Motor neuron (in vitro differentiated cells): Measurements from ENCODE around the gene TAF6. TPM values are rescaled to one million over a fixed set of nuclear protein-coding genes. Genes with fewer than 3 reads are reported as not detected.
A peak's percentile ranks its signal among the peaks of the same experiment; 100 is the strongest.
"Not testable (repeated sequence)": the region's sequence is repeated elsewhere in the genome, so short reads cannot be mapped to it uniquely, and the experiment has no call there.

Experiments used
- ATAC-seq, 8 experiments: fragments of 200-7000 bp; cut with Tn5 transposase; replicated peaks in 6 of 8; 2 replicates each; pipeline ENCODE4 v1.8.0; 2021; ENCODE audit warnings: mild to moderate bottlenecking in 8 of 8, moderate library complexity in 8 of 8
- H3K27ac ChIP-seq, 2 donors: fragments of 250-450 bp; sonication (Bioruptor Pico); 2 replicates each; pipeline ENCODE4 v1.9.0; 2021; ENCODE audit warnings: antibody characterized with exemption in 2 of 2, mild to moderate bottlenecking in 2 of 2, moderate library complexity in 1 of 2
- H3K4me1 ChIP-seq, 2 donors: fragments of 250-450 bp; sonication (Bioruptor Pico); replicated peaks in 1 of 2; 2 replicates each; pipeline ENCODE4 v1.6.1; 2021; ENCODE audit warnings: antibody characterized with exemption in 2 of 2, mild to moderate bottlenecking in 2 of 2, moderate library complexity in 1 of 2
- H3K4me3 ChIP-seq, 5 donors: fragments of 250-450 bp; sonication (Bioruptor Pico); 2 replicates each; pipeline ENCODE4 v1.9.0; 2021; ENCODE audit warnings: antibody characterized with exemption in 5 of 5, mild to moderate bottlenecking in 5 of 5, moderate library complexity in 4 of 5
- WGBS, 10 experiments: fragments of 450-650 bp; shearing (Covaris generic); methylation state at CpG; one replicate each; pipeline ENCODE4 v1.0.0; 2022; 5-methylcytosine and 5-hydroxymethylcytosine counted together
- in situ Hi-C, 9 experiments: fragments of 400-800 bp; cut with MboI; loops; one replicate each; pipeline ENCODE4 v1.15.0; 2021; ENCODE audit warnings: low sequenced_read_pairs in 9 of 9, low pct_unique_long_range_greater_than_20kb in 2 of 9; ENCODE audit not compliant: unreplicated experiment in 9 of 9
- total RNA-seq, 8 experiments: library from RNA; unstranded; fragments of 300-600 nt; gene quantifications; 2 replicates each; pipeline versions ENCODE4 v1.2.3 to v1.2.4, GENCODE V29; 2022

TAF6 gene
- total RNA-seq, 8 experiments from 2014 or later: 18.0 to 49.1 (median 33.5) TPM

DNA sequence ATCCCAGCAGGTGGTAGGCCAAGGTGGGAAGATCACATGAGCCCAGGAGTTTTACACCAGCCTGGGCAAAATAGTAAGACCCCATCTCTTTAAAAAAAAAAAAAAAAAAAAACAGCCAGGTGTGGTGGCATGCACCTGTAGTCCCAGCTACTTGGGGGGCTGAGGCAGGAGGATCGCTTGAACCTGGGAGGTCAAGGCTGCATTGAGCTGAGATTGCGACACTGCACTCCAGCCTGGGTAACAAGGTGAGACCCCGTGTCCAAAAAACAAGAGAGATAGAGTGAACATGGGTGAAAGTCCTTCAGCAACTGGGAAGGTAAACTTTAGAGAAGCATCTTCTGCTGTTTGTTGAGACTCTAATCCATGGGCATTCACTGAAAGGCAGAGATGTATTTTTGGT is 23.3 kb upstream of the TAF6 start:
- in situ Hi-C loops: loop anchor here in 1 of 9 experiments (10.0 kb wide), 1 partner anchor 72 kb away; the partner anchor contains the start of gene PVRIG
- Histone ChIP-seq H3K4me1 (no peaks in the 10 kb centered on the region), H3K4me3 (no peak overlapping the region), H3K27ac (no peak overlapping the region)
- no peak for ATAC-seq
- WGBS, 10 experiments: 78 to 100% (median 90%) methylated on average over 1 of the region's 3 CpGs; no CpG with 5 or more reads in 6 of the 10 experiments

DNA sequence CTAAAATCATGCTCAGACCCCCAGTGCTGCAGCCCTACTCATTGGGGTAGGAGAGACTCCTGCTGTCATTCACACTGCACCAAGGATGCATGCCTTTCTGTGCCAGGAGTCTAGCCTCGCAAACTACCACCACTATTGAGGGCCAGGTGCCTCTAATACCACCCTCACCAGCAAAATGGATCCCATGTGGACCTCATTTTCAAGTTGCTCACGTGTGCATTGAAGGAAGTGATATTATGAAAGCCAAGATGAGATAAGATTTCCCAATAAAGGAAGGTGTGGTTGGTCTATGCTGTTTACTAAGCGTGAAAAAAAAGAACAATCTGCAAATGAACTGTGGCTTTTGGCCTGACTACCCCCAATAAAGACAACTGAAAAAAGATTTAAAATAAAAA is 22.4 kb upstream of the TAF6 start:
- H3K4me1 ChIP-seq: no peaks in the 10 kb centered on the region
- in situ Hi-C loops: loop anchor here in 1 of 9 experiments (10.0 kb wide), 1 partner anchor 73 kb away; the partner anchor contains the start of gene PVRIG
- H3K27ac ChIP-seq: no peak overlapping the region
- no peak overlapping the region for H3K4me3 ChIP-seq
- ATAC-seq: no peak
- 0 to 100% (median 76%) methylated on average over 1 to 3 of the region's 3 CpGs; no CpG with 5 or more reads in 2 of the 10 experiments for WGBS, 10 experiments

DNA sequence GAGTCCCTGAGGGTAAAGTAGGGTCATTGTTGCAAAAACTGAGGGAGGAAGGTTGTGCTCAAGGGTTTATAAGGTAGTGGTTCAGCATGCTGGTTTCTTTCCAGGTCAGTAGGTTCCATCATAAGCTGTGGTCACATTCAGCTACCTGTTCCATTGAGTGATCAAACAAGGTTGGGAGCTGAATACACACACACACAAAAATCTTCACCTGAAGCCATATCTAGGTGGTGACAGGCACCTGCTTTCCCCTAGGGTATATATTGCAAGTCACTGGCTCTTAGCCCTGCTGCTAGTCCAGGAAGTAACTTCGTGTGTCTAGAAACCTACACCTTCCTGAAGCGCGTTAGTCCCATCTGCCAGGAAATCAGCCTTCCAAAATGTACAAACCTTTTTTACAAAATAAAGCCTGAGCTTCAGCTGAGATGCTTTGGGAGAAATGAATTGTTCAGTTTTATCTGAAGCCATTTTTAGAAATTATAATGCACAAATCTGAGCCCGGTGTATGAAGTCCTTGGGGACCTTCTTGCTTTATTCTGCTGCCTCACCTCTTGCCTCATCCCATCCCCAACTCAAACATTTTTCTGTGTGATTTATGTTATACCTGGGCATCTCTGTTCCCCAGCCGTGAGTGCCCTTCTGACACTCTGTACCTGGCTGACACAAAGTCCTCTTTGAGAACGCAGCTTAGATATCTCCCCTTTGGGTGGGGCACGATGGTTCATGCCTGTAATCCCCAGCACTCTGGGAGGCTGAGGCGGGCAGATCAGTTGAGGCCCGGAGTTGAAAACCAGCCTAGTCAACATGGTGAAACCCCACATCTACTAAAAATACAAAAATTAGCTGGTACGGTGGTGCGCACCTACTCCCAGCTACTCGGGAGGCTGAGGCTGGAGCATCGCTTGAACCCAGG is 18.9 kb upstream of the TAF6 start:
- H3K4me1 ChIP-seq: no peaks in the 10 kb centered on the region
- in situ Hi-C loops: no loop called here
- no peak for ATAC-seq
- no peak overlapping the region for H3K27ac ChIP-seq
- 68 to 90% (median 83%) methylated on average over 2 to 9 of the region's 13 CpGs for WGBS, 10 experiments
- H3K4me3 ChIP-seq: no peak overlapping the region

DNA sequence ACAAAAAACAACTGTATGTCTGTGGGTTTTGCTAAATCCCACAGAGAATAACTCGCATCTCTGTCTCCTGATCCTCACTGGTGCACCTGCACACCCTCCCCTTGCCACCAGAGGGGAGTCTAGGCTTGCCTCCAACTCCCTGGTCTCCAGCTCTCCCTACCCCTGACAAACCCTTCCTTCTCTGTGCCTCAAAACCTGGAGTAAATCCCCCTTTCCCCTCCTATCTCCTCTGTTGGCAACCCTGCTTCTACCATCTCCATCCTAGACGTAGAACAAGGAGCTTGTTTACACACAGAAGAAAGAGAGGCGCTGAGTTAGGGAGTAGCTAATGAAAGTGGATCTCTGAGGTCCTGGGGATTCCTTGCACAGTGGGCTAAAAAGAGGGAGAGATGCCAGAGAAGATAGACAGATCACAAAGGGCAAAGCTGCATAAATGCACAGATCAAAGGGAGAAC is 13.6 kb upstream of the TAF6 start:
- Histone ChIP-seq H3K27ac (no peak overlapping the region), H3K4me1 (peaks cover 9 to 12% of the 10 kb centered on the region in 2 donors), H3K4me3 (no peak overlapping the region)
- WGBS, 10 experiments: 4 to 39% (median 22%) methylated on average over 2 to 3 of the region's 3 CpGs; no CpG with 5 or more reads in 4 of the 10 experiments
- in situ Hi-C loops: no loop called here
- ATAC-seq: peak; percentile 56 to 88 (median 72)

DNA sequence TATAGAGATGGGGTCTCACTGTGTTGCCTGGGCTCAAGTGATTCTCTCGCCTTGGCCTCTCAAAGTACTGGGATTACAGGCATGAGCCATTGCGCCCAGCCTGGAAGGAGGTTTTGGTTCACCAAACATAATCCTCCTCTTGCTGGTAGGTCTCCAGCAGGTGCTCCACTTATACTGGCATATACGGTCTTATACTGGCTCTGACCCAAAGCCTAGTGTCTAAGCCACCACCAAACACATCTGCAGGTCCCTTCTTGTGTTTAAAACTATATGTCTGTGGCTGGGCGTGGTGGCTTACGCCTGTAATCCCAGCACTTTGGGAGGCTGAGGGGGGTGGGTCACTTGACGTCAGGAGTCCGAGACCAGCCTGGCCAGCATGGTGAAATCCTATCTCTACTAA is 13.0 kb upstream of the TAF6 start:
- no peak for ATAC-seq
- WGBS, 10 experiments: 0 to 93% (median 47%) methylated on average over 1 to 6 of the region's 7 CpGs; no CpG with 5 or more reads in 2 of the 10 experiments
- Histone ChIP-seq H3K4me3 (no peak overlapping the region), H3K4me1 (peaks cover 9 to 12% of the 10 kb centered on the region in 2 donors), H3K27ac (no peak overlapping the region)
- in situ Hi-C loops: no loop called here

DNA sequence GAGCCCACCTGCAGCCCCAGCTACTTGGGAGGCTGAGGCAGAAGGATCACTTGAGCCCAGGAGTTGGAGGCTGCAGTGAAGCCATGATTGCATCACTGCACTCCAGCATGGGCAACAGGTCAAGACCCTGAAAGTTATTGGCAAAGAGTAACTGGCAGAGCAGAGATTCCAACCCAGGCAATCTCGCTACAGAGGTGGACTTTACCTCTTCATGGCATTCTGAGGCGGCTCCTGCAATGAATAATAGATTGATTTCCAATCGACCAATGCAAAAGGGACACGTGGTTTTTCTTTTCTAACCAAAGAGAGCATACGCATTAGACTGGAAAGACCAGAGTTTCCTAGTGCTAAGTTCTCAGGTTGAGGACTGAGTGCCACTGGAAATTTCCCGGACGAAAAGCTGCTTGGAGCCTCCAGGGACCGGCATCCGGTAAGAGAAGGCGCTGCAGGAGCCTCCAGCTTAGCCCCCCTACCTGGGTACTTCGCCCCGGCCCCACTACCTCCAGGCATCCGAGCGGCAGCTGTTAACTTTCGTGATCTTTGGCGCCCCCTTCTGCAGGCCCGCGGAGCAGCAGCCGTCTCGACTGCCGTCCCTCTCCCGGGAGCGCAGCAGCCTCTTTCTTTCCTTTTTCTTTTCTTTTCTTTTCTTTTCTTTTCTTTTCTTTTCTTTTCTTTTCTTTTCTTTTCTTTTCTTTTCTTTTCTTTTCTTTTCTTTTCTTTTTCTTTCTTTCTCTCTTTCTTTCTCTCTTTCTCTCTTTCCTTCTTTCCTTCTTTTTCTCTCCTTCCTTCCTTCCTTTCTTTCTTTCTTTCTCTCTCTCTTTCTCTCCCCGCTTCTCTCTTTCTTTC is 11.7 kb upstream of the TAF6 start:
- peak in 2 of 8 experiments; percentile 4 to 7 for ATAC-seq
- Histone ChIP-seq H3K4me3 (peak overlapping the region in 1 of 5 donors; percentile 7), H3K27ac (no peak overlapping the region), H3K4me1 (peaks cover 9 to 15% of the 10 kb centered on the region in 2 donors)
- in situ Hi-C loops: no loop called here
- 7 to 19% (median 13%) methylated on average over 6 to 21 of the region's 24 CpGs; no CpG with 5 or more reads in 2 of the 10 experiments for WGBS, 10 experiments

DNA sequence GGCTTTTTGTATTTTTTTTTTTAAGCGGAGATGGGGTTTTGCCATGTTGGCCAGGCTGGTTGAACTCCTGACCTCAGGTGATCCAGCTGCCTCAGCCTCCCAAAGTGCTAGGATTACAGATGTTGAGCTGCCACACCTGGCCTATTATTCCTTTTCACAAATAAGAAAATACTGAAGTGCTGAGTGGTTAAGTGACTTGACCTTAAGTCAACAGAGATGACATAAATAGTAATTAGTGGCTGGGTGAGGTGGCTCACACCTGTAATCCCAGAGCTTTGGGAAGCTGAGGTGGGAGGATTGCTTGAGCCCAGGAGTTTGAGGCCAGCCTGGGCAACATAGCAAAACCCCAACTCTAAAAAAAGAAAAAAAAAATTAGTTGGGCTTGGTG is 11.1 kb upstream of the TAF6 start:
- in situ Hi-C loops, ATAC-seq, H3K27ac ChIP-seq, H3K4me3 ChIP-seq: not testable (repeated sequence)
- peaks cover 9 to 15% of the 10 kb centered on the region in 2 donors for H3K4me1 ChIP-seq
- WGBS, 10 experiments: 100% methylated on average over 1 of the region's 1 CpG; no CpG with 5 or more reads in 6 of the 10 experiments

DNA sequence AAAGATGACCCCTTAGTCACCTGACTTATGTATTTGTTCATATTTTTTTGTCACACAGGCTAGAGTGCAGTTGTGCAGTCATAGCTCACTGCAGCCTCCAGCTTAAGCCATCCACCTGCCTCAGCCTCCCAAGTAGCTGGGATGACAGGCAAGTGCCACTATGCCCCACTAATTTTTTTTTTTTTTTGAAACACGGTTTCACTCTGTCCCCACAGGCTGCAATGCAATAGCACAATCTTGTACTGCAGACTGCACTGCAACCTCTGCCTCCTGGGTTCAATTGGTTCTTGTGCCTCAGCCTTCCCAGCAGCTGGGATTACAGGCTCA is 9.4 kb upstream of the TAF6 start:
- WGBS, 10 experiments: 40 to 100% (median 80%) methylated on average over 1 of the region's 1 CpG; no CpG with 5 or more reads in 5 of the 10 experiments
- in situ Hi-C loops: no loop called here
- ATAC-seq: no peak
- no peak overlapping the region for H3K27ac ChIP-seq
- H3K4me1 ChIP-seq: peaks cover 9 to 15% of the 10 kb centered on the region in 2 donors
- peak overlapping the region; percentile 41 to 66 (median 53) for H3K4me3 ChIP-seq

DNA sequence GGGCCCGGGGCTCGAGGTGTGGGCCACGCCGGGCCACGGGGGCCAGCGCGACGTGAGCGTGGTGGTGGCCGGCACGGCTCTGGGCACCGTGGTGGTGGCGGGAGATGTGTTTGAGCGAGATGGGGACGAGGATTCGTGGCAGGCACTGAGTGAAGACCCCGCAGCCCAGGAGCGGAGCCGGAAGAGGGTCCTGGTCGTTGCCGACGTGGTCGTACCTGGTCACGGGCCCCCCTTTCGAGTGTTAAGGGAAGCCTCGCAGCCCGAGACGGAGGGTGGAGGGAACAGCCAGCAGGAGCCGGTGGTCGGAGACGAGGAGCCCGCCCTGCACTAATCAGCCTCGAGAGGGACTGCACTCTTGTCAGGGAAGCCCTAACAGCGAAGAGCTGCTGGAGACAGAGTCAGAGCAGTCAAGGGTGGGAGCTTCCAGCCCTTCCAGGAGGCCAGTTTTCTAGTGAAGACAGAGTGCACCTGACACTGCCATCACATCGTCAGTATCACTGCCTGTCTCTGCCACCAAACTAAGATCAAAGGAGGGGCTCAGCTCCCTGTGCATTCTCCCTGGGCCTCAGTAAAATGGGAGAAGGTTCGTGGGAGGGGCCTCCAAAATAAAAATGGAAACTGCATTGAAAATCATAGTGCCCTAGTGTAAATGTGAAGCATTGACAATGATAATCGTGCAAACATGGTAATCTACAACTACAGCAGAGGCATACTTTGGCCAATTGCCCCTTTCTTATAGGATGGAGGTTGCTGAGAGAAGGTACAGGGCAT is 8.9 kb upstream of the TAF6 start:
- in situ Hi-C loops: no loop called here
- peak overlapping the region; percentile 41 to 66 (median 53) for H3K4me3 ChIP-seq
- peak in 6 of 8 experiments; percentile 8 to 39 (median 30) for ATAC-seq
- peak overlapping the region; percentile 82 to 93 for H3K27ac ChIP-seq
- WGBS, 10 experiments: 0 to 60% (median 19%) methylated on average over 1 to 5 of the region's 37 CpGs; no CpG with 5 or more reads in 2 of the 10 experiments
- peaks cover 9 to 15% of the 10 kb centered on the region in 2 donors for H3K4me1 ChIP-seq

DNA sequence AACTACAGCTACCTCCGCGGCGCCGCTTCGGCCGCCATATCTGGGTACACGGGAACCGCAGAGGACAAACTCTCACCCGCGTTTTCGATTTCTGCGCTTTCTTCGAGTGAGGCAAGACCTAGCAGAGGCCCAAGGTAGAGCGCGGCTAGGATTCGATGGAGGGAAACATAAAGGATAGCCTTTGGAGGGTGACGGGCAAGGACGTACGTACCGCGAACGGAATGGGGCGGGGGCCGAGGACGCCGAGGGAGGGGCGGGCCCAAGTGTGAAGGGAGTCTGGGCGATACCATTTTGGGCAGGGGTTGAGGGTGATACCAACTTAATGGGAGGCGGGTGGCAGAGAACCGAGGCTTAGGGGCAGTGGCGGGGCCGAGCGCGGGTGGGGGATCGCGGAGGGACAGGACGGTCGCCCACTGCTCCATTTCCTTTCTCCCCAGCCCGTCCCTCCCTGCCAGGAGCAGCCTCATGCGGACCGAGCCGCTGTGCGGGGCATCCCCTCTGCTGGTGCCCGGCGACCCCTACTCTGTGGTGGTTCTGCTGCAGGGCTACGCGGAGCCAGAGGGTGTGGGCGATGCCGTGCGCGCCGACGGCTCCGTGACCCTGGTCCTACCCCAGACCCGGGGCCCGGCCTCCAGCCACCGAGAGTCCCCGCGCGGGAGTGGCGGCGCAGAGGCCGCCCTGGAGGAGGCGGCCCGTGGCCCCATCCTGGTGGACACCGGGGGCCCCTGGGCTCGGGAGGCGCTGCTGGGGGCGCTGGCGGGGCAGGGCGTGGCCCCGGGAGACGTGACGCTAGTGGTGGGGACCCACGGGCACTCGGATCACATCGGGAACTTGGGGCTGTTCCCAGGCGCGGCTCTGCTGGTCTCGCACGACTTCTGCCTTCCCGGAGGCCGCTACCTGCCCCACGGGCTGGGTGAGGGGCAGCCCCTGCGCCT is 8.0 kb upstream of the TAF6 start, which contains the start of gene MBLAC1:
Gene MBLAC1 (plus strand): TSS at position 37 of the 935 bp plus-strand sequence. CDS start 429 bp downstream, at position 466.
- Histone ChIP-seq H3K4me1 (peaks cover 7 to 12% of the 10 kb centered on the region in 2 donors), H3K4me3 (peak within 1 kb of the TSS; percentile 41 to 66 (median 53)), H3K27ac (peak within 1 kb of the TSS; percentile 82 to 93)
- ATAC-seq: peak; percentile 78 to 85 (median 81)
- in situ Hi-C loops: no loop called here
- WGBS, 10 experiments: 0 to 10% methylated on average over 1 to 2 of the region's 85 CpGs; no CpG with 5 or more reads in 8 of the 10 experiments

DNA sequence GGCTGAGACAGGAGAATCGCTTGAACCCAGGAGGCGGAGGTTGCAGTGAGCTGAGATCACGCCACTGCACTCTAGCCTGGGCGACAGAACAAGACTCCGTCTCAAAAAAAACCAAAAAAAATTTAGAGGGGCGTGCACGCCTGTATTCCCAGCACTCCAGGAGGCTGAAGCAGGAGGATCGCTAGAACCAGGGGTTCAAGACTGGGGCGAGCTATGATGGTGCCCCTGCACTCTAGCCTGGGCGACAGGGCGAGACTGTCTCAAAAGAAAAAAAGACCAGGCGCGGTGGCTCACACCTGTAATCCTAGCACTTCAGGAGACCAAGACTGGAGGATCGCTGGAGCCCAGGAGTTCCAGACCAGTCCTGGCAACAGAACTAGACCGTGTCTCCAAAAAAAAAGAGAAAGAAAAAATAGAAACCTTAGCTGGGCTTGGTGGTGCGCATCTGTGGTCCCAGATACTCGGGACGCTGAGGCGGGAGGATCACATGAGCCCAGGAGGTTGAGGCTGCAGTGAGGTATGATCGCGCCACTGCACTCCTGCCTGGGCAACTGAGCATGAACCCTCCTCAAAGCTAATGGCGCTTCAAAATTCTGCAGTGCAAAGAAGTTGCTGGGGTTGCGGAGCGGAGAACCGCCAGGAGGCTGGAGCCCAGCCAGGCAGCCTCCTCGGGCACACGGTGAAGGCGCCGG is 7.2 kb upstream of the TAF6 start:
- peak in 4 of 8 experiments; percentile 14 to 30 (median 18) for ATAC-seq
- Histone ChIP-seq H3K4me1 (peaks cover 7 to 12% of the 10 kb centered on the region in 2 donors), H3K27ac (peak overlapping the region; percentile 82 to 93), H3K4me3 (peak overlapping the region; percentile 41 to 66 (median 53))
- in situ Hi-C loops: no loop called here
- WGBS, 10 experiments: 0 to 50% (median 10%) methylated on average over 2 to 10 of the region's 29 CpGs; no CpG with 5 or more reads in 1 of the 10 experiments
